ENCODE data around the gene RTN4IP1.

GRCh38 chr6:106631346-106631745, 2.0 kb upstream of the RTN4IP1 start:
- TF ChIP-seq NRF1 (conservative IDR thresholded peaks at IDR 0.05 in 1 of 2, IDR thresholded peaks at IDR 0.05 in 1 of 2) = no peak
- no peak for TF ChIP-seq E2F6 (IDR thresholded peaks at IDR 0.05; ENCODE audit: borderline replicate concordance in 1 of 2, extremely low read depth in 1 of 2, insufficient read depth in 1 of 2, insufficient read length in 1 of 2, low read depth in 1 of 2, low read length in 1 of 2, poor library complexity in 1 of 2, severe bottlenecking in 1 of 2)
- TF ChIP-seq ZNF274 (IDR thresholded peaks at IDR 0.05; ENCODE audit: borderline replicate concordance, low read depth, low read length) = no peak
- no peak for TF ChIP-seq CTCF (IDR thresholded peaks at IDR 0.05 in 2 of 3, conservative IDR thresholded peaks at IDR 0.05 in 1 of 3; ENCODE audit: insufficient read depth in 2 of 3, low read depth in 1 of 3, low read length in 3 of 3)
- TF ChIP-seq TAF1 (IDR thresholded peaks at IDR 0.05; ENCODE audit: control insufficient read depth, extremely low read depth, insufficient read depth, low read length, severe bottlenecking) = no peak
- no peak for TF ChIP-seq ZC3H4 (CRISPR knock-in tag; IDR thresholded peaks at IDR 0.05; ENCODE audit: borderline replicate concordance)
- no peak for TF ChIP-seq EZH2 (IDR thresholded peaks at IDR 0.05; ENCODE audit: borderline replicate concordance, low read depth, low read length)
- no peak for TF ChIP-seq ATF3 (IDR thresholded peaks at IDR 0.05)
- no peak for TF ChIP-seq ATF3 (CRISPR knock-in tag; conservative IDR thresholded peaks at IDR 0.05)
- no peak for TF ChIP-seq THAP7 (CRISPR knock-in tag; IDR thresholded peaks at IDR 0.05)
- no peak for TF ChIP-seq RBBP5 (IDR thresholded peaks at IDR 0.05; ENCODE audit: borderline replicate concordance, insufficient read depth, low read length, poor library complexity, severe bottlenecking)
- no peak for TF ChIP-seq ZNF384 (IDR thresholded peaks at IDR 0.05; ENCODE audit: low read depth, low read length)

Data from K562 (cell line).